Caco-2 (cell line): Measurements from ENCODE around the gene LTN1. TPM values are rescaled to one million over a fixed set of nuclear protein-coding genes. Genes with fewer than 3 reads are reported as not detected.

Source experiments
- BruUV-seq: library from RNA; stranded (reverse); fragments of 400-500 nt; replicated peaks from 2 replicates; lab custom pipeline; 2021; lab: Mats Ljungman, UMichigan
- CTCF ChIA-PET: fragments of 300-600 bp; sonication (Branson Sonifier 250); formaldehyde crosslinking; loops from one replicate; lab custom pipeline; 2022; ENCODE audit warnings: antibody characterized with exemption; lab: Charles Lee
- POLR2A ChIA-PET: fragments of 300-600 bp; sonication (Branson Sonifier 250); formaldehyde crosslinking; loops from one replicate; lab custom pipeline; 2022; ENCODE audit warnings: antibody characterized with exemption; lab: Charles Lee
- DNase-seq, 2 experiments: peaks; one replicate each; pipeline versions ENCODE4 v3.0.0 to v3.0.0-alpha.2; 2020 to 2022
- H3K27me3 ChIP-seq: replicated peaks from 2 replicates; pipeline ENCODE4 v1.6.0; 2011; ENCODE audit warnings: low read length; ENCODE audit not compliant: control insufficient read depth, insufficient read depth
- H3K36me3 ChIP-seq: 2 replicates; pipeline ENCODE4 v1.5.1; 2011; ENCODE audit warnings: low read length; ENCODE audit not compliant: control insufficient read depth, insufficient read depth
- H3K4me1 ChIP-seq: fragments of 250-450 bp; sonication (Bioruptor Pico); 2 replicates; pipeline ENCODE4 v1.5.1; 2020; ENCODE audit warnings: mild to moderate bottlenecking
- H3K4me3 ChIP-seq: 2 replicates; pipeline ENCODE4 v1.5.1; 2011; ENCODE audit warnings: low read depth, mild to moderate bottlenecking, control low read depth, low read length
- H3K9me3 ChIP-seq: fragments of 250-450 bp; sonication (Bioruptor Pico); 2 replicates; pipeline ENCODE4 v1.5.1; 2020; ENCODE audit warnings: mild to moderate bottlenecking, moderate library complexity
- H3K27ac Mint-ChIP-seq: one replicate; pipeline ENCODE4 v1.8.0; 2022; ENCODE audit warnings: mixed read lengths; ENCODE audit not compliant: unreplicated experiment
- H3K27me3 Mint-ChIP-seq: one replicate; pipeline ENCODE4 v1.8.0; 2022; ENCODE audit warnings: mixed read lengths; ENCODE audit not compliant: insufficient read depth, unreplicated experiment
- H3K36me3 Mint-ChIP-seq: one replicate; pipeline ENCODE4 v1.8.0; 2022; ENCODE audit warnings: mild to moderate bottlenecking, mixed read lengths; ENCODE audit not compliant: insufficient read depth, unreplicated experiment
- H3K4me1 Mint-ChIP-seq: one replicate; pipeline ENCODE4 v1.8.0; 2022; ENCODE audit warnings: low read depth, mixed read lengths; ENCODE audit not compliant: unreplicated experiment
- H3K4me3 Mint-ChIP-seq: one replicate; pipeline ENCODE4 v1.8.0; 2022; ENCODE audit warnings: mild to moderate bottlenecking, moderate library complexity, mixed read lengths; ENCODE audit not compliant: unreplicated experiment
- H3K9me3 Mint-ChIP-seq: one replicate; pipeline ENCODE4 v1.8.0; 2022; ENCODE audit warnings: mixed read lengths; ENCODE audit not compliant: unreplicated experiment
- CTCF ChIP-seq, 2 experiments: fragments of 200-600 bp in 1 of 2; IDR thresholded peaks; 1 replicate in 1 of 2; 2 replicates in 1 of 2; pipeline versions ENCODE4 v1.5.1 to v1.8.0; 2011 to 2022; ENCODE audit warnings: antibody characterized with exemption in 1 of 2, control low read depth in 1 of 2, inconsistent platforms in 1 of 2, low read depth in 1 of 2, low read length in 1 of 2, mild to moderate bottlenecking in 1 of 2, moderate library complexity in 1 of 2; ENCODE audit not compliant: insufficient read depth in 1 of 2, severe bottlenecking in 1 of 2, unreplicated experiment in 1 of 2
- intact Hi-C: fragments of 100-400 bp; cut with micrococcal nuclease; formaldehyde crosslinking; loops from one replicate; pipeline ENCODE4 v1.10.0; 2022; ENCODE audit not compliant: unreplicated experiment
- total RNA-seq: library from RNA; stranded (reverse); gene quantifications from 2 replicates; pipeline ENCODE4 v1.2.3, GENCODE V29; 2022

The LTN1 gene
- total RNA-seq, 1 experiment from 2014 or later = 25.4 TPM

- no peaks in the 10 kb centered on the region for H3K9me3 ChIP-seq
- Mint-ChIP-seq H3K27me3 (no peaks in the 10 kb centered on the region), H3K4me1 (no peaks in the 10 kb centered on the region), H3K27ac (no peak overlapping the region), H3K4me3 (no peak overlapping the region), H3K36me3 (peaks cover 16% of the 10 kb centered on the region), H3K9me3 (no peaks in the 10 kb centered on the region)
- no peak for DNase-seq
- intact Hi-C loops = no loop called here
- no peaks in the 10 kb centered on the region for H3K27me3 ChIP-seq
- H3K4me3 ChIP-seq = no peak overlapping the region
- no TSS peak for BruUV-seq
- ChIA-PET POLR2A (no interaction called here), CTCF (no interaction called here)
- no peaks in the 10 kb centered on the region for H3K4me1 ChIP-seq
- TF ChIP-seq CTCF (IDR thresholded peaks at IDR 0.05; ENCODE audit: insufficient read depth in 1 of 2, low read depth in 1 of 2, low read length in 1 of 2, severe bottlenecking in 1 of 2, unreplicated experiment in 1 of 2) = no peak
- no peaks in the 10 kb centered on the region for H3K36me3 ChIP-seq
Observed at GRCh38 chr21:29005696-29006095, 13.0 kb upstream of the LTN1 start.

- Mint-ChIP-seq H3K27ac (peak overlapping the region; percentile 91), H3K4me1 (no peaks in the 10 kb centered on the region), H3K4me3 (peak overlapping the region; percentile 88), H3K27me3 (no peaks in the 10 kb centered on the region), H3K9me3 (no peaks in the 10 kb centered on the region), H3K36me3 (peaks cover 7% of the 10 kb centered on the region)
- POLR2A ChIA-PET = interaction anchor here (0.7 to 1.6 kb wide), 9 partner anchors 8 to 296 kb away, joined by 3 to 57 read pairs (median 5); partner anchors contain the start of genes BACH1, CCT8, LTN1 and RWDD2B
- CTCF ChIA-PET = interaction anchor here (0.6 to 1.1 kb wide), 4 partner anchors 10 to 47 kb away, joined by 4 to 8 read pairs (median 6); partner anchors contain the start of genes LTN1, RWDD2B and USP16
- TF ChIP-seq CTCF (IDR thresholded peaks at IDR 0.05; ENCODE audit: insufficient read depth in 1 of 2, low read depth in 1 of 2, low read length in 1 of 2, severe bottlenecking in 1 of 2, unreplicated experiment in 1 of 2) = no peak
- Histone ChIP-seq H3K4me3 (peak overlapping the region; percentile 52), H3K27me3 (no peaks in the 10 kb centered on the region), H3K4me1 (no peaks in the 10 kb centered on the region), H3K36me3 (no peaks in the 10 kb centered on the region), H3K9me3 (no peaks in the 10 kb centered on the region)
- BruUV-seq = no TSS peak
- intact Hi-C loops = loop anchor here (1.0 kb wide), 3 partner anchors 10 to 23 kb away; partner anchors contain the start of genes LTN1 and RWDD2B
- DNase-seq = peak; percentile 93 to 96
Observed at GRCh38 chr21:29002442-29003144, 9.9 kb upstream of the LTN1 start.

GRCh38 chr21:28993293-28993629 lies 584 bp upstream of the LTN1 start:
- no peaks in the 10 kb centered on the region for H3K27me3 Mint-ChIP-seq
- Histone ChIP-seq H3K36me3 (no peaks in the 10 kb centered on the region), H3K4me3 (peak overlapping the region; percentile 37), H3K27me3 (no peaks in the 10 kb centered on the region), H3K9me3 (no peaks in the 10 kb centered on the region), H3K4me1 (no peaks in the 10 kb centered on the region)
- ChIA-PET CTCF (interaction anchor here (0.6 to 1.0 kb wide), 2 partner anchors 10 to 31 kb away, joined by 3 to 6 read pairs; partner anchors contain the start of gene USP16), POLR2A (interaction anchor here (1.2 to 1.6 kb wide), 4 partner anchors 9 to 32 kb away, joined by 6 to 57 read pairs (median 8); partner anchors contain the start of genes RWDD2B and USP16)
- H3K36me3 Mint-ChIP-seq = peaks cover 8% of the 10 kb centered on the region
- no peaks in the 10 kb centered on the region for H3K4me1 Mint-ChIP-seq
- DNase-seq = no peak
- TF ChIP-seq CTCF (IDR thresholded peaks at IDR 0.05; ENCODE audit: insufficient read depth in 1 of 2, low read depth in 1 of 2, low read length in 1 of 2, severe bottlenecking in 1 of 2, unreplicated experiment in 1 of 2) = no peak
- H3K9me3 Mint-ChIP-seq = no peaks in the 10 kb centered on the region
- TSS peak; percentile 99 for BruUV-seq
- intact Hi-C loops = loop anchor here (1.0 kb wide), 1 partner anchor 31 kb away; the partner anchor contains the start of gene USP16
- H3K4me3 Mint-ChIP-seq = peak overlapping the region; percentile 82
- peak overlapping the region; percentile 86 for H3K27ac Mint-ChIP-seq
